ENCODE results near the gene MAP7.
"Not testable (repeated sequence)": the region's sequence is repeated elsewhere in the genome, so short reads cannot be mapped to it uniquely, and the experiment has no call there.

MAP7 gene

GRCh38 chr6:136506124-136506799, 44.0 kb downstream of the MAP7 start:
- no peak for DNase-seq (ENCODE audit: low read depth in 2 of 2)

GRCh38 chr6:136503303-136504029, 46.8 kb downstream of the MAP7 start:
- DNase-seq (ENCODE audit: low read depth in 2 of 2): no peak

GRCh38 chr6:136502786-136503185, 47.4 kb downstream of the MAP7 start:
- no peak for DNase-seq (ENCODE audit: low read depth in 2 of 2)

- DNase-seq (ENCODE audit: low read depth in 2 of 2): no peak
These were observed 48.7 kb downstream of the MAP7 start for GRCh38 chr6:136501514-136501913.

- DNase-seq (ENCODE audit: low read depth in 2 of 2): no peak
These were observed 49.1 kb downstream of the MAP7 start for GRCh38 chr6:136501096-136501495.

- DNase-seq (ENCODE audit: low read depth in 2 of 2): no peak
These were observed 49.8 kb downstream of the MAP7 start for GRCh38 chr6:136500414-136500813.

- no peak for DNase-seq (ENCODE audit: low read depth in 2 of 2)
These were observed 50.9 kb downstream of the MAP7 start for GRCh38 chr6:136499370-136499769.

GRCh38 chr6:136496449-136496848, 53.8 kb downstream of the MAP7 start:
- not testable (repeated sequence) for DNase-seq (ENCODE audit: low read depth in 2 of 2)

GRCh38 chr6:136494710-136495109, 55.5 kb downstream of the MAP7 start:
- no peak for DNase-seq (ENCODE audit: low read depth in 2 of 2)

GRCh38 chr6:136494059-136494458, 56.2 kb downstream of the MAP7 start:
- DNase-seq (ENCODE audit: low read depth in 2 of 2): no peak

GRCh38 chr6:136492409-136492808, 57.8 kb downstream of the MAP7 start:
- no peak for DNase-seq (ENCODE audit: low read depth in 2 of 2)

- no peak for DNase-seq (ENCODE audit: low read depth in 2 of 2)
These were observed 58.5 kb downstream of the MAP7 start for GRCh38 chr6:136491754-136492153.

- DNase-seq (ENCODE audit: low read depth in 2 of 2): no peak
These were observed 59.0 kb downstream of the MAP7 start for GRCh38 chr6:136491251-136491650.

GRCh38 chr6:136489689-136490033, 60.6 kb downstream of the MAP7 start:
- not testable (repeated sequence) for DNase-seq (ENCODE audit: low read depth in 2 of 2)

- DNase-seq (ENCODE audit: low read depth in 2 of 2): no peak
These were observed 62.3 kb downstream of the MAP7 start for GRCh38 chr6:136487759-136488425.

- no peak for DNase-seq (ENCODE audit: low read depth in 2 of 2)
These were observed 63.9 kb downstream of the MAP7 start for GRCh38 chr6:136486357-136486756.

GRCh38 chr6:136483906-136484305, 66.3 kb downstream of the MAP7 start:
- DNase-seq (ENCODE audit: low read depth in 2 of 2): no peak

GRCh38 chr6:136483005-136483404, 67.2 kb downstream of the MAP7 start:
- not testable (repeated sequence) for DNase-seq (ENCODE audit: low read depth in 2 of 2)

GRCh38 chr6:136477548-136477947, 72.7 kb downstream of the MAP7 start:
- no peak for DNase-seq (ENCODE audit: low read depth in 2 of 2)

GRCh38 chr6:136475686-136476085, 74.5 kb downstream of the MAP7 start:
- DNase-seq (ENCODE audit: low read depth in 2 of 2): no peak

GRCh38 chr6:136474241-136474640, 76.0 kb downstream of the MAP7 start:
- DNase-seq (ENCODE audit: low read depth in 2 of 2): no peak

- DNase-seq (ENCODE audit: low read depth in 2 of 2): no peak
These were observed 78.3 kb downstream of the MAP7 start for GRCh38 chr6:136471922-136472321.

- DNase-seq (ENCODE audit: low read depth in 2 of 2): no peak
These were observed 78.8 kb downstream of the MAP7 start for GRCh38 chr6:136471372-136471771.

All from stimulated activated CD4-positive, alpha-beta T cell treated with anti-CD3 and anti-CD28 coated beads, Interleukin-1b, Interleukin-23, amount 100 ng/mL, for 1 hour (primary cell).